Gastroesophageal sphincter (tissue), 3 donors: ENCODE results near the gene TANC1.

Experiments used
- POLR2A ChIP-seq, 2 donors: fragments of 450-650 bp; IDR thresholded peaks; one replicate each; pipeline ENCODE4 v1.6.1; 2017; ENCODE audit warnings: antibody characterized with exemption in 2 of 2, mild to moderate bottlenecking in 2 of 2, moderate library complexity in 1 of 2
- TF ChIP-seq, protein P1 (sequence below), 4 experiments: fragments of 200-600 bp in 2 of 4; fragments of 450-650 bp in 2 of 4; sonication (generic) in 1 of 4; IDR thresholded peaks; one replicate each; pipeline ENCODE4 v1.5.1; 2017 to 2019; ENCODE audit warnings: antibody characterized with exemption in 4 of 4, mild to moderate bottlenecking in 2 of 4, moderate library complexity in 2 of 4

DNA sequence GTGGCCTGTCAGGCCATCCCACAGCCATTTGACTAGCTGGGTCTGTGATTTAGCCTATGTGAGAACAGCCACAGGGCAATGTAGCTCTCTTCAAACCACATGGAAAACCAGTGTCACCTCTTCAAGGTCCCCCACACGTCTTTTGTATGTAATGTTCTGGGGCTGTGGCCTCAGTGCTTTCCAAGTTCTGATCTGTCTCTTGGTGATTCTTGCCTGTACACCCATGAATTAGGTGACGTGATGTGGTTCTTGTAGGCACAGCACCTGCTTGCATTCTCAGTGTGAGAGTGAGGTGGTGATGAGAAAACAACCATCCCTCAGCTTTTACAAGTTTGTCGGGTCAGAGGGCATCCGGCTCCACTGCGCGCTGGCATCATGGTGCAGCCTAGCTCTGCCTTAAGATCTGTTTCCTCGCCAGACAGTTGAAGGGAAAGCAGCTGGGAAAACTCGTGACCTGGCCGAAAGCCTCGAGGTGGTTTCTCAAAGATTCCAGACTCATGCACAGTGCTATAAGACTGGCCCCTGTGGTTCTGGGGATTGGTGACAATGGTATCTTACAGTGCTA, 125.8 kb downstream of the TANC1 start:
- TF ChIP-seq, protein P1, sequence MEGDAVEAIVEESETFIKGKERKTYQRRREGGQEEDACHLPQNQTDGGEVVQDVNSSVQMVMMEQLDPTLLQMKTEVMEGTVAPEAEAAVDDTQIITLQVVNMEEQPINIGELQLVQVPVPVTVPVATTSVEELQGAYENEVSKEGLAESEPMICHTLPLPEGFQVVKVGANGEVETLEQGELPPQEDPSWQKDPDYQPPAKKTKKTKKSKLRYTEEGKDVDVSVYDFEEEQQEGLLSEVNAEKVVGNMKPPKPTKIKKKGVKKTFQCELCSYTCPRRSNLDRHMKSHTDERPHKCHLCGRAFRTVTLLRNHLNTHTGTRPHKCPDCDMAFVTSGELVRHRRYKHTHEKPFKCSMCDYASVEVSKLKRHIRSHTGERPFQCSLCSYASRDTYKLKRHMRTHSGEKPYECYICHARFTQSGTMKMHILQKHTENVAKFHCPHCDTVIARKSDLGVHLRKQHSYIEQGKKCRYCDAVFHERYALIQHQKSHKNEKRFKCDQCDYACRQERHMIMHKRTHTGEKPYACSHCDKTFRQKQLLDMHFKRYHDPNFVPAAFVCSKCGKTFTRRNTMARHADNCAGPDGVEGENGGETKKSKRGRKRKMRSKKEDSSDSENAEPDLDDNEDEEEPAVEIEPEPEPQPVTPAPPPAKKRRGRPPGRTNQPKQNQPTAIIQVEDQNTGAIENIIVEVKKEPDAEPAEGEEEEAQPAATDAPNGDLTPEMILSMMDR (IDR thresholded peaks at IDR 0.05) = no peak
- no peak for TF ChIP-seq POLR2A (IDR thresholded peaks at IDR 0.05)
